T-cell (primary cell): ENCODE results near the gene SLC25A22. TPM values are rescaled to one million over a fixed set of nuclear protein-coding genes. Genes with fewer than 3 reads are reported as not detected.
A peak's percentile ranks its signal among the peaks of the same experiment; 100 is the strongest.

Experiments
- ATAC-seq, 4 experiments: fragments of 200-7000 bp in 3 of 4; fragments of 150-1000 bp in 1 of 4; cut with Tn5 transposase; replicated peaks in 1 of 4; 1 replicate in 3 of 4; 2 replicates in 1 of 4; pipeline ENCODE4 v1.10.0; 2021; ENCODE audit warnings: moderate library complexity in 3 of 4, mild to moderate bottlenecking in 2 of 4, moderate number of reproducible peaks in 1 of 4
- CTCF ChIA-PET, 2 donors: fragments of 300-600 bp; sonication (Branson Sonifier 250); formaldehyde crosslinking; loops; one replicate each; lab custom pipeline; 2022; ENCODE audit warnings: antibody characterized with exemption in 2 of 2; lab: Charles Lee
- POLR2A ChIA-PET, 2 donors: fragments of 300-600 bp; sonication (Branson Sonifier 250); formaldehyde crosslinking; loops; one replicate each; lab custom pipeline; 2022; ENCODE audit warnings: antibody characterized with exemption in 2 of 2; lab: Charles Lee
- DNase-seq, 35 experiments: peaks; one replicate each; pipeline versions ENCODE4 v3.0.0 to v3.0.0-alpha.2; 2013 to 2023
- H3K27ac ChIP-seq: one replicate; pipeline ENCODE4 v1.5.1; 2013; ENCODE audit warnings: low read length
- H3K27me3 ChIP-seq, 2 experiments: replicated peaks in 1 of 2; 1 replicate in 1 of 2; 2 replicates in 1 of 2; pipeline versions ENCODE4 v1.6.1 to v1.7.0; 2013; ENCODE audit warnings: low read length in 1 of 2, mixed read lengths in 1 of 2; ENCODE audit not compliant: control insufficient read depth in 2 of 2, insufficient read depth in 2 of 2; ENCODE audit errors: extremely low read depth in 1 of 2
- H3K36me3 ChIP-seq, 2 donors: 1 replicate in 1 of 2; 2 replicates in 1 of 2; pipeline versions ENCODE4 v1.6.1 to v1.7.0; 2013; ENCODE audit warnings: low read length in 1 of 2; ENCODE audit not compliant: control insufficient read depth in 2 of 2, insufficient read depth in 1 of 2; ENCODE audit errors: extremely low read depth in 1 of 2
- H3K4me1 ChIP-seq, 2 experiments: 1 replicate in 1 of 2; 2 replicates in 1 of 2; pipeline versions ENCODE4 v1.6.1 to v1.7.0; 2013; ENCODE audit warnings: low read length in 2 of 2, mixed read lengths in 1 of 2; ENCODE audit not compliant: insufficient read depth in 2 of 2, control insufficient read depth in 1 of 2; ENCODE audit errors: extremely low read depth in 1 of 2
- H3K4me3 ChIP-seq, 2 donors: 1 replicate in 1 of 2; 2 replicates in 1 of 2; pipeline versions ENCODE4 v1.5.1 to v1.7.0; 2013; ENCODE audit warnings: mild to moderate bottlenecking in 2 of 2, low read length in 1 of 2, moderate library complexity in 1 of 2; ENCODE audit not compliant: control insufficient read depth in 1 of 2; ENCODE audit errors: extremely low read depth in 1 of 2
- H3K9me3 ChIP-seq: 2 replicates; pipeline ENCODE4 v1.7.0; 2013
- H3K27ac Mint-ChIP-seq, 2 donors: one replicate each; pipeline ENCODE4 v1.8.0; 2020 to 2021; ENCODE audit warnings: mild to moderate bottlenecking in 2 of 2, mixed read lengths in 2 of 2
- H3K27me3 Mint-ChIP-seq, 2 donors: one replicate each; pipeline ENCODE4 v1.8.0; 2021 to 2022; ENCODE audit warnings: mixed read lengths in 2 of 2
- H3K36me3 Mint-ChIP-seq: one replicate; pipeline ENCODE4 v1.8.0; 2021; ENCODE audit warnings: mixed read lengths
- H3K4me1 Mint-ChIP-seq, 3 donors: one replicate each; pipeline ENCODE4 v1.8.0; 2020 to 2022; ENCODE audit warnings: mixed read lengths in 3 of 3, mild to moderate bottlenecking in 1 of 3
- H3K4me3 Mint-ChIP-seq, 3 donors: one replicate each; pipeline ENCODE4 v1.8.0; 2020 to 2022; ENCODE audit warnings: mild to moderate bottlenecking in 3 of 3, mixed read lengths in 3 of 3, moderate library complexity in 3 of 3
- H3K9me3 Mint-ChIP-seq, 3 donors: one replicate each; pipeline ENCODE4 v1.8.0; 2020 to 2022; ENCODE audit warnings: mixed read lengths in 3 of 3
- WGBS: methylation state at CpG from one replicate; pipeline ENCODE4 v1.1.5; 2013; ENCODE audit warnings: missing lambda C conversion rate; ENCODE audit not compliant: insufficient coverage; 5-methylcytosine and 5-hydroxymethylcytosine counted together
- total RNA-seq, 35 experiments: library from RNA in 6 of 35; stranded (reverse) in 6 of 35; fragments of 120-200 nt in 1 of 35; gene quantifications; one replicate each; pipeline versions ENCODE4 v1.2.1 to v1.2.4 and lab custom pipeline; 2013 to 2026

Gene SLC25A22
- total RNA-seq, 5 donors from 2014 or later (not counting 1 experiment from before 2014, with no cell fraction given): 22.4 to 37.4 (median 35.1) TPM

- H3K36me3 Mint-ChIP-seq: peaks cover 2% of the 10 kb centered on the region
- ChIA-PET CTCF (no interaction called here), POLR2A (interaction anchor here (0.5 to 0.6 kb wide), 2 partner anchors 753 to 1088 kb away, joined by 4 to 9 read pairs; no protein-coding TSS in a partner anchor)
- H3K27ac ChIP-seq: no peak overlapping the region
- peaks cover 15 to 62% of the 10 kb centered on the region in 2 experiments for H3K4me1 ChIP-seq
- H3K36me3 ChIP-seq: peaks cover 0 to 18% of the 10 kb centered on the region in 2 donors
- 62% methylated on average over 28 of the region's 31 CpGs for WGBS
- no peak overlapping the region for H3K27ac Mint-ChIP-seq
- no peaks in the 10 kb centered on the region for H3K9me3 Mint-ChIP-seq
- H3K27me3 Mint-ChIP-seq: peaks cover under 1 to 14% of the 10 kb centered on the region in 2 donors
- H3K9me3 ChIP-seq: no peaks in the 10 kb centered on the region
- H3K27me3 ChIP-seq: peaks cover 0 to 44% of the 10 kb centered on the region in 2 experiments
- H3K4me1 Mint-ChIP-seq: peaks cover 9 to 27% (median 11%) of the 10 kb centered on the region in 3 donors
- H3K4me3 ChIP-seq: no peak overlapping the region
- ATAC-seq: no peak
- peak overlapping the region in 2 of 3 donors; percentile 39 to 63 for H3K4me3 Mint-ChIP-seq
- no peak for DNase-seq
Measured at GRCh38 chr11:834371-835316, 36.6 kb upstream of the SLC25A22 start.

GRCh38 chr11:833849-834311 lies 35.8 kb upstream of the SLC25A22 start:
- Histone ChIP-seq H3K36me3 (peaks cover 0 to 11% of the 10 kb centered on the region in 2 donors), H3K4me3 (no peak overlapping the region), H3K4me1 (peaks cover 18 to 70% of the 10 kb centered on the region in 2 experiments), H3K27me3 (peaks cover 0 to 52% of the 10 kb centered on the region in 2 experiments), H3K9me3 (no peaks in the 10 kb centered on the region), H3K27ac (no peak overlapping the region)
- DNase-seq: no peak
- H3K9me3 Mint-ChIP-seq: no peaks in the 10 kb centered on the region
- peaks cover 13 to 33% (median 19%) of the 10 kb centered on the region in 3 donors for H3K4me1 Mint-ChIP-seq
- peak overlapping the region in 1 of 2 donors; percentile 15 for H3K27ac Mint-ChIP-seq
- ATAC-seq: no peak
- peaks cover 2% of the 10 kb centered on the region for H3K36me3 Mint-ChIP-seq
- peak overlapping the region; percentile 53 to 71 (median 63) for H3K4me3 Mint-ChIP-seq
- 97% methylated on average over 4 of the region's 9 CpGs for WGBS
- ChIA-PET CTCF (no interaction called here), POLR2A (interaction anchor here in 1 of 2 donors (0.6 kb wide), 1 partner anchor 1089 kb away, joined by 4 read pairs; no protein-coding TSS in a partner anchor)
- H3K27me3 Mint-ChIP-seq: peaks cover 4 to 22% of the 10 kb centered on the region in 2 donors

- Histone ChIP-seq H3K4me1 (peaks cover 18 to 76% of the 10 kb centered on the region in 2 experiments), H3K36me3 (peaks cover 0 to 4% of the 10 kb centered on the region in 2 donors), H3K4me3 (peak overlapping the region; percentile 34 to 39), H3K9me3 (no peaks in the 10 kb centered on the region), H3K27me3 (peaks cover 0 to 58% of the 10 kb centered on the region in 2 experiments), H3K27ac (no peak overlapping the region)
- POLR2A ChIA-PET: no interaction called here
- CTCF ChIA-PET: no interaction called here
- DNase-seq (peak in 4 of 35 experiments; percentile 27 to 54 (median 34)), ATAC-seq (peak; percentile 24 to 44 (median 31))
- peak overlapping the region; percentile 53 to 71 (median 63) for H3K4me3 Mint-ChIP-seq
- WGBS: 3% methylated on average over 50 of the region's 55 CpGs
- no peaks in the 10 kb centered on the region for H3K36me3 Mint-ChIP-seq
- no peaks in the 10 kb centered on the region for H3K9me3 Mint-ChIP-seq
- peaks cover 4 to 25% of the 10 kb centered on the region in 2 donors for H3K27me3 Mint-ChIP-seq
- peaks cover 15 to 39% (median 22%) of the 10 kb centered on the region in 3 donors for H3K4me1 Mint-ChIP-seq
- no peak overlapping the region for H3K27ac Mint-ChIP-seq
Measured at GRCh38 chr11:833114-833791, 35.2 kb upstream of the SLC25A22 start.

- Mint-ChIP-seq H3K36me3 (no peaks in the 10 kb centered on the region), H3K4me1 (peaks cover 21 to 45% (median 28%) of the 10 kb centered on the region in 3 donors), H3K27me3 (peaks cover 7 to 32% of the 10 kb centered on the region in 2 donors), H3K4me3 (peak within 1 kb of the TSS; percentile 53 to 78 (median 71)), H3K9me3 (no peaks in the 10 kb centered on the region), H3K27ac (no peak within 1 kb of the TSS)
- DNase-seq (peak in 7 of 35 experiments; percentile 37 to 78 (median 38)), ATAC-seq (peak; percentile 68 to 72 (median 68))
- Histone ChIP-seq H3K27me3 (peaks cover 0 to 65% of the 10 kb centered on the region in 2 experiments), H3K27ac (no peak within 1 kb of the TSS), H3K9me3 (no peaks in the 10 kb centered on the region), H3K36me3 (no peaks in the 10 kb centered on the region), H3K4me1 (peaks cover 18 to 77% of the 10 kb centered on the region in 2 experiments), H3K4me3 (peak within 1 kb of the TSS; percentile 34 to 47)
- WGBS: 3% methylated on average over 55 of the region's 67 CpGs
- ChIA-PET CTCF (no interaction called here), POLR2A (no interaction called here)
Measured at GRCh38 chr11:832529-833113, 34.5 kb upstream of the SLC25A22 start, which contains the start of gene CD151. TSS of gene CD151 (plus strand) at chr11:832952. CDS start at chr11:836070, 3,118 bp downstream.

- Mint-ChIP-seq H3K9me3 (no peaks in the 10 kb centered on the region), H3K4me1 (peaks cover 23 to 46% (median 30%) of the 10 kb centered on the region in 3 donors), H3K27ac (no peak overlapping the region), H3K36me3 (no peaks in the 10 kb centered on the region), H3K27me3 (peaks cover 9 to 34% of the 10 kb centered on the region in 2 donors), H3K4me3 (peak overlapping the region; percentile 25 to 78 (median 55))
- Histone ChIP-seq H3K9me3 (no peaks in the 10 kb centered on the region), H3K4me1 (peaks cover 20 to 77% of the 10 kb centered on the region in 2 experiments), H3K36me3 (no peaks in the 10 kb centered on the region), H3K27ac (no peak overlapping the region), H3K4me3 (peak overlapping the region; percentile 18 to 47), H3K27me3 (peaks cover 0 to 70% of the 10 kb centered on the region in 2 experiments)
- 93% methylated on average over 3 of the region's 23 CpGs for WGBS
- POLR2A ChIA-PET: no interaction called here
- no peak for ATAC-seq
- DNase-seq: no peak
- CTCF ChIA-PET: no interaction called here
Measured at GRCh38 chr11:831961-832528, 34.0 kb upstream of the SLC25A22 start.
